ENCODE data around the gene RABEP1.

GRCh38 chr17:5370411-5370810, 88.3 kb downstream of the RABEP1 start:
- no peak for TF ChIP-seq CTCF (conservative IDR thresholded peaks at IDR 0.05; ENCODE audit: low read depth, low read length)
- no peak for TF ChIP-seq EZH2 (IDR thresholded peaks at IDR 0.05; ENCODE audit: low read length, unreplicated experiment)
